Panc1 (cell line): Measurements from ENCODE around the gene P3H3. TPM values are rescaled to one million over a fixed set of nuclear protein-coding genes. Genes with fewer than 3 reads are reported as not detected.
A peak's percentile ranks its signal among the peaks of the same experiment; 100 is the strongest.
"Not testable (repeated sequence)": the region's sequence is repeated elsewhere in the genome, so short reads cannot be mapped to it uniquely, and the experiment has no call there.

Experiments used
- ATAC-seq: fragments of 200-7000 bp; cut with Tn5 transposase; 2 replicates; pipeline ENCODE4 v1.9.1; 2020; ENCODE audit warnings: mild to moderate bottlenecking, moderate library complexity
- BruUV-seq: library from RNA; stranded (reverse); fragments of 400-500 nt; replicated peaks from 2 replicates; lab custom pipeline; 2021; lab: Mats Ljungman, UMichigan
- CTCF ChIA-PET: fragments of 300-600 bp; sonication (Branson Sonifier 250); formaldehyde crosslinking; loops from one replicate; lab custom pipeline; 2022; ENCODE audit warnings: antibody characterized with exemption; lab: Charles Lee
- POLR2A ChIA-PET: fragments of 300-600 bp; sonication (Branson Sonifier 250); formaldehyde crosslinking; loops from one replicate; lab custom pipeline; 2022; ENCODE audit warnings: antibody characterized with exemption; lab: Charles Lee
- DNase-seq: peaks from one replicate; pipeline ENCODE4 v3.0.0-alpha.2; 2010; ENCODE audit warnings: low read depth, low spot score
- H3K27ac ChIP-seq: 2 replicates; pipeline ENCODE4 v1.5.1; 2011; ENCODE audit warnings: mild to moderate bottlenecking, low read length, inconsistent platforms
- H3K27me3 ChIP-seq: fragments of 200-500 bp; sonication (Bioruptor generic); 2 replicates; pipeline ENCODE4 v1.6.0; 2014; ENCODE audit warnings: low read length, inconsistent platforms; ENCODE audit not compliant: control insufficient read depth, insufficient read depth
- H3K36me3 ChIP-seq: fragments of 200-500 bp; sonication (Bioruptor generic); 2 replicates; pipeline ENCODE4 v1.5.1; 2014; ENCODE audit warnings: inconsistent platforms, mild to moderate bottlenecking, low read length, moderate library complexity; ENCODE audit not compliant: control insufficient read depth, insufficient read depth
- H3K4me1 ChIP-seq: 2 replicates; pipeline ENCODE4 v1.5.1; 2011; ENCODE audit warnings: inconsistent platforms, mild to moderate bottlenecking, low read length, moderate library complexity; ENCODE audit not compliant: control insufficient read depth, insufficient read depth
- H3K4me3 ChIP-seq, 2 experiments: 2 replicates each; pipeline ENCODE4 v1.5.1; 2011 to 2012; ENCODE audit warnings: low read depth in 2 of 2, low read length in 2 of 2, mild to moderate bottlenecking in 2 of 2, inconsistent platforms in 1 of 2, moderate library complexity in 1 of 2
- H3K9me3 ChIP-seq: fragments of 200-500 bp; sonication (Bioruptor generic); 2 replicates; pipeline ENCODE4 v1.5.1; 2014; ENCODE audit warnings: low read depth, mild to moderate bottlenecking, inconsistent platforms, low read length, moderate library complexity; ENCODE audit not compliant: control insufficient read depth, insufficient read depth
- CTCF ChIP-seq: fragments of 450-650 bp; IDR thresholded peaks from 2 replicates; pipeline ENCODE4 v1.5.1; 2017; ENCODE audit warnings: mild to moderate bottlenecking
- POLR2AphosphoS5 ChIP-seq: IDR thresholded peaks from 2 replicates; pipeline ENCODE4 v1.6.1; 2012; ENCODE audit warnings: mild to moderate bottlenecking, low read depth, low read length, moderate library complexity
- SIN3A ChIP-seq: IDR thresholded peaks from 2 replicates; pipeline ENCODE4 v1.6.1; 2012; ENCODE audit warnings: low read depth, mild to moderate bottlenecking, low read length, moderate library complexity, borderline replicate concordance; ENCODE audit not compliant: insufficient read depth
- TCF7L2 ChIP-seq: IDR thresholded peaks from 2 replicates; pipeline ENCODE4 v1.6.1; 2011; ENCODE audit warnings: mild to moderate bottlenecking, low read depth, low read length, inconsistent platforms
- in situ Hi-C: cut with HindIII; loops from 2 replicates; pipeline ENCODE4 v1.10.0; 2016; ENCODE audit warnings: low sequenced_read_pairs, low pct_unique_long_range_greater_than_20kb
- intact Hi-C: fragments of 100-400 bp; cut with micrococcal nuclease; formaldehyde crosslinking; loops from one replicate; pipeline ENCODE4 v1.10.0; 2022; ENCODE audit not compliant: unreplicated experiment
- total RNA-seq: library from RNA; stranded (reverse); gene quantifications from one replicate; pipeline ENCODE4 v1.2.1, GENCODE V29; 2021; ENCODE audit not compliant: unreplicated experiment
- TF ChIP-seq, protein P1 (sequence below), 2 experiments: IDR thresholded peaks; 2 replicates each; pipeline ENCODE4 v1.6.1; 2011 to 2012; ENCODE audit warnings: low read depth in 2 of 2, control low read depth in 1 of 2, low read length in 1 of 2, mild to moderate bottlenecking in 1 of 2, moderate library complexity in 1 of 2; ENCODE audit not compliant: insufficient read depth in 1 of 2

The P3H3 gene
- total RNA-seq, 1 experiment from 2014 or later = 11.0 TPM

DNA sequence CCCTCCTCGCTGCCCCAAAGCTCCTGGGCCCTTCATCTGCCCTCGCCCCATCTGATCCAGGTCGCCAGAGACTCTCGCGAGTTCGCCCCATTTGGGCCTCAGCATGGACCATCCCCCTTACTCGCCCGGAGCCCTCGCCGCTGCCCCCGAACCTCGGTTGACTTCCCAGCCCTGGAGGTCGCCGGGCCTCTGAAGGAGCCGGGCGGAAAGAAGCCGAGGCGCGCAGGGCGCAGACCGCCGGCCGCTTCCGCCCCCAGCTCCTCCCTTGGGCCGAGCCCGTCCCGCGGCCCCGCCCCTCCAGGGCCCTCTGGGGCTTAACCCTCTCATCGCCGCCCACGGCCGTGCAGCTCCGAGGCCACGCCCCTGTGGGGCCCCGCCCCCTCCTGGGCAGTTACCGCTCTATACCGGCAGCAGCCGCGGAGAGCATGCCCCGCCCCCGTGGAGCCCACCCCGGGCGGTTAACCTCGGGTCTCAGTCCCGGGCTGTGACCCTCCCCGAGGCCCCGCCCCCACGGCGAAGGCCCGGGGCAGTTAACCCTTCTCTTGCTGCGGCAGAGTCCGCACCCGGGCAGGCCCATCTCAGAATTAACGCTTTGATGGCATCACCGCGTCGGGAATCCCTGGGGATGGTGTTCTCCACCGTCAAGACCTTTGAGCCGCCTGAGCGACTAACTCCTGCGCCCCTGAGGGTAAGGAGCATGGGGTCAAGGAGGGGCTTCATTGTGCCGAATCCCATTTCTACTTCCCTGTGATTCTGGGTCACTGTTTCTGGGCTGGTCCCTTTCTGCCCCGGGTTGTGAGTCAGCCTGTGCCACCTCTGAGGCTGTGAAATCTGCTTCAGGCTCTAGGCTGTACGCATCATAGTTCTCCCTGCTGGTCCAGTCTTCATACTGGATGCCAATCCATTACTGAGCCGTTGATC, 45.1 kb downstream of the P3H3 start, which contains the start of gene SPSB2:
SPSB2 (minus strand) TSS at position 210 of the 921 bp plus-strand sequence. CDS start 402 bp downstream, outside the sequence.
- ATAC-seq (peak; percentile 84), DNase-seq (no peak)
- POLR2A ChIA-PET = interaction anchor here (0.6 kb wide), 3 partner anchors 339 to 407 kb away, joined by 3 to 8 read pairs (median 7); partner anchors contain the start of gene GAPDH
- H3K27ac ChIP-seq = peak within 1 kb of the TSS; percentile 89
- peaks cover 23% of the 10 kb centered on the region for H3K4me1 ChIP-seq
- intact Hi-C loops = no loop called here
- peak; percentile 73; the same call in 1 of the 2 replicates for TF ChIP-seq POLR2AphosphoS5
- no peak for TF ChIP-seq CTCF
- TF ChIP-seq TCF7L2 = no peak
- peak; percentile 84; the same call in 1 of the 2 replicates for TF ChIP-seq SIN3A
- TF ChIP-seq, protein P1, sequence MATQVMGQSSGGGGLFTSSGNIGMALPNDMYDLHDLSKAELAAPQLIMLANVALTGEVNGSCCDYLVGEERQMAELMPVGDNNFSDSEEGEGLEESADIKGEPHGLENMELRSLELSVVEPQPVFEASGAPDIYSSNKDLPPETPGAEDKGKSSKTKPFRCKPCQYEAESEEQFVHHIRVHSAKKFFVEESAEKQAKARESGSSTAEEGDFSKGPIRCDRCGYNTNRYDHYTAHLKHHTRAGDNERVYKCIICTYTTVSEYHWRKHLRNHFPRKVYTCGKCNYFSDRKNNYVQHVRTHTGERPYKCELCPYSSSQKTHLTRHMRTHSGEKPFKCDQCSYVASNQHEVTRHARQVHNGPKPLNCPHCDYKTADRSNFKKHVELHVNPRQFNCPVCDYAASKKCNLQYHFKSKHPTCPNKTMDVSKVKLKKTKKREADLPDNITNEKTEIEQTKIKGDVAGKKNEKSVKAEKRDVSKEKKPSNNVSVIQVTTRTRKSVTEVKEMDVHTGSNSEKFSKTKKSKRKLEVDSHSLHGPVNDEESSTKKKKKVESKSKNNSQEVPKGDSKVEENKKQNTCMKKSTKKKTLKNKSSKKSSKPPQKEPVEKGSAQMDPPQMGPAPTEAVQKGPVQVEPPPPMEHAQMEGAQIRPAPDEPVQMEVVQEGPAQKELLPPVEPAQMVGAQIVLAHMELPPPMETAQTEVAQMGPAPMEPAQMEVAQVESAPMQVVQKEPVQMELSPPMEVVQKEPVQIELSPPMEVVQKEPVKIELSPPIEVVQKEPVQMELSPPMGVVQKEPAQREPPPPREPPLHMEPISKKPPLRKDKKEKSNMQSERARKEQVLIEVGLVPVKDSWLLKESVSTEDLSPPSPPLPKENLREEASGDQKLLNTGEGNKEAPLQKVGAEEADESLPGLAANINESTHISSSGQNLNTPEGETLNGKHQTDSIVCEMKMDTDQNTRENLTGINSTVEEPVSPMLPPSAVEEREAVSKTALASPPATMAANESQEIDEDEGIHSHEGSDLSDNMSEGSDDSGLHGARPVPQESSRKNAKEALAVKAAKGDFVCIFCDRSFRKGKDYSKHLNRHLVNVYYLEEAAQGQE (IDR thresholded peaks at IDR 0.05; ENCODE audit: insufficient read depth in 1 of 2, low read depth in 2 of 2, low read length in 1 of 2) = no peak
- H3K27me3 ChIP-seq = no peaks in the 10 kb centered on the region
- in situ Hi-C loops = no loop called here
- peak within 1 kb of the TSS; percentile 75 to 84 for H3K4me3 ChIP-seq
- CTCF ChIA-PET = interaction anchor here (0.6 to 1.4 kb wide), 4 partner anchors 18 to 120 kb away, joined by 3 to 6 read pairs (median 4); partner anchors contain the start of genes CDCA3, MLF2 and USP5
- no peaks in the 10 kb centered on the region for H3K9me3 ChIP-seq
- peaks cover 6% of the 10 kb centered on the region; the same call in 1 of the 2 replicates for H3K36me3 ChIP-seq
- BruUV-seq = no TSS peak

GRCh38 chr12:6874015-6874368, 45.8 kb downstream of the P3H3 start:
- H3K27ac ChIP-seq = peak overlapping the region; percentile 89
- ATAC-seq = not testable (repeated sequence)

DNA sequence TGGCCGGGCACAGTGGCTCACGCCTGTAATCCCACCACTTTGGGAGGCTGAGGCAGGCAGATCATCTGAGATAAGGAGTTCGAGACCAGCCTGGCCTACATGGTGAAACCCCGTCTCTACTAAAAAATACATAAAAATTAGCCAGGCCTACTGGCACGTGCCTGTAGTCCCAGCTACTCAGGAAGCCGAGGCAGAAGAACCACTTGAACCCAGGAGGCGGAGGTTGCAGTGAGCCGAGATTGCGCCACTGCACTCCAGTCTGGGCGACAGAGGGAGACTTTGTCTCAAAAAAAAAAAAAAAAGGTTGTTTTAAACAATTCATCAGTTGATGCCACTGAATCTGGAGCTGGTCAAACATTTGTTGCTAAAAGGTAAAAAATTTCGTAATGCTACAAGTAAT, 51.6 kb downstream of the P3H3 start:
- H3K4me1 ChIP-seq, H3K27me3 ChIP-seq, POLR2A ChIA-PET, BruUV-seq, intact Hi-C loops, CTCF ChIA-PET, H3K9me3 ChIP-seq, DNase-seq, H3K27ac ChIP-seq, in situ Hi-C loops, H3K36me3 ChIP-seq, ATAC-seq, H3K4me3 ChIP-seq: not testable (repeated sequence)

More at GRCh38 chr12:6874015-6874368, 45.8 kb downstream of the P3H3 start:
- DNase-seq, H3K36me3 ChIP-seq, BruUV-seq, H3K9me3 ChIP-seq, H3K27me3 ChIP-seq, in situ Hi-C loops, intact Hi-C loops: not testable (repeated sequence)
- H3K4me1 ChIP-seq = peaks cover 19% of the 10 kb centered on the region
- POLR2A ChIA-PET = interaction anchor here (0.6 kb wide), 2 partner anchors 340 to 408 kb away, joined by 3 to 8 read pairs; no protein-coding TSS in a partner anchor
- CTCF ChIA-PET = interaction anchor here (0.6 kb wide), 1 partner anchor 53 kb away, joined by 6 read pairs; no protein-coding TSS in a partner anchor
- peak overlapping the region; percentile 75 to 84 for H3K4me3 ChIP-seq
